Stimulated activated CD8-positive, alpha-beta memory T cell treated with anti-CD3 and anti-CD28 coated beads, Interleukin-15, amount 100 ng/mL, for 4 hours (primary cell): ENCODE results near the gene TRNT1.

Experiments
- DNase-seq, 2 donors: peaks; one replicate each; pipeline ENCODE4 v3.0.0-alpha.2; 2020; ENCODE audit warnings: low read depth in 2 of 2

The TRNT1 gene

DNA sequence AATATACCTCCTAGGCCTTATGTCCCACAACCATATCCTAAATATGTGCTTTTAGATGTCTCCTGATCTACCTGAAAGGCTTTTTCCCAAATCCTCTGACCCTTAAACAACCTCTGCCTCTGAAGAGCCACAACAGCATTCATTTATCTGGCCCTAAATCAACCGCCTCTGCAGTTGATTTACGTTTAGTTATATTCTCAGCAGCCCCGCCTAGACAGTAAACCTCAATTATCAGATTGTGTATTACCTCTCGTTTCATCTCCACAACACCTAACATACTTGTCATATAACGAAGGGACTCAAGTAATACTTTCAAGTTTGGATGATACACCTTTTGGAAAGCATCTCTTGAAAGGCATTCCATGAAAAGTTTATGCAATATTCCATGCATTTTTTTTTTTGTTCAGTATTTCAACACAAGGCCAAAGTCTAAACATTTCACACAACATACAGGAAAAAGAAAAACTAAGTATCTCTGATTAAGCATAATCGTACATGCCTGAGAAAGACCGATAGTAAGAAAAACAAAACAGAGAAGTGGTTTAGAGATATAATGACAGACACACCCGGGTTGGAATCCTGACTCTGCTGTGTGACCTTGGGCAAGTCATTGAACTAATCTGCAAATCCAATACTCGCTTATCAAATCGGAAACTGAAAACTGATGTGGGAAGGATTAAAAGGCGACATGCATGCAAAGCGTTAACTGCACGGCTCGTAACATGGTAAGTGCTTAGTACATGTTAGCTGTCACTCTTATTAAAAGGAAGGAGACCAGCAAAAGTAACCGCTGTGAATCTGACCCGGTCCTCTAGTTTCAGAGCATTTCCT lies 52.0 kb downstream of the TRNT1 start:
- no peak for DNase-seq

DNA sequence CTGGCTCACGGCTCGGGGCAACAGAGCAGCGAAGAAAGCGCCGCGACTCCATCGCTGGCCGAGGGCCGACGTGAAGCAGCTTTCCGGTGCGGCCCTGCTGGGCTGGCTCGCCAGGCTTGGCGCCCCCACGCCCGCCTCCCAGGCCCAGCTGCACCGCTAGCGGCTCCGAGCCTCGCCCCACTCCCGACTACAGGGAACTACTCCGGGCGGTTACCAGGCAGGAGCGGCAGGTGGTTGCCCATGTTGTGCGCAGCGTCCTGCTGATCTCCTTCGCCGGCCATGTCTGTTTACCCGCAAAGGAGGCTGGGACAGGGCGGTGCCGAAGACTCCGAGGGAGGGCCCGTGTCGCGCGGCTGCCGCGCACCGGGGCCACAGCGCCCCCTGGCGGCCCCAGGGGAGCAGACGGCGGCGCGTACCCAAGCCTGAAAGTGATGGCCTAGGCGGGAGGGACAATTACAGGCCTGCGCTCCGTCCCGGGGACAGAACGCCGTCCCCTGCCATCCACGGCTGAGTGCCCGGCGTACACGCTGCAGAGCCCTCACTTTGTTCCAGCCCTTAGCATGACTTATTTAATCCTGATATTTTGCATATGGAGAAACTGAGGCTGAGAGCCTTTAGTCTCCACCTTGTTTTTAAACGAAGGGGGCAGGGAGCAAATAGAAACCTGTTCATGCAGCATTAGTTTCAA lies 52.8 kb downstream of the TRNT1 start, which contains the start of gene CRBN:
Gene CRBN, minus strand, starts transcription at position 285 of the 688 bp plus-strand sequence. Its CDS starts 4 bp downstream, at position 281.
- peak; percentile 72 to 76 for DNase-seq

DNA sequence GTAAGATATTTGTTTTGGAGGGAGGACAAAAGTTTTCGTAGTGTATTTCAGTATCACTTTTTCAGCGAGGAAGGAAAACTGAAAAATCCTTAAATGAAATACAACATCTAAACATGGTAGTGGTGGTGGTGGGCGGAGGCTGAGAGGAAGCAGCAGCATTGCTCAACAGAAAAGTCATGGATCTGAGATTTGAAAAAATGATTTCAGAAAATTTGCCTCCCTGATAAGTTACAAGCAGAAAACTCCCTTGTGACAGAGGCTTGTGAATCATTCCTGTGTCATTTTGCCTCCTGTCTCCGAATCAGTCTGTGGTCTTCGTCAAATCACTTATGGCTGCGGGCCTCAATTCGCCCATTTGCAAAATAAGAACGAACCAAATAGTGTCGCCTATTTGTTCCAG lies 53.7 kb downstream of the TRNT1 start:
- DNase-seq = no peak

DNA sequence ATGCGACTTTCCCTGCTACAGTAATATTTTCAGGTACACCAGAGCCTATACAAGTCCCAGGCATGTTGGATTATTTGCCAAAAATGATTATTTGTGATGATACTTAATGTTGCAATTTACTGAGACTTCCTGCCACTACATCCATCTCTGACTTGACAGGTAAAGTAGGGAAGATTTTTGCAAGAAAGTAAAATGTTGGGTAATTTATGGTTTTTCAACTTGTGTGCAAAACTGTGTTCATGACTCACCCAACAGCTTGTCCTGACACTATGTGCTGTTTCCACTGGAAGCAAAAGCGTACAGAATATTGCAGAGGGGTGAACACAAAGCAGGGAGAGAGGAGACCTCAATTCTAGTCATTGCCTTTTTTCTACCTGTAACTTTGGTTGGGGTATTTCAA lies 58.1 kb downstream of the TRNT1 start:
- no peak for DNase-seq

DNA sequence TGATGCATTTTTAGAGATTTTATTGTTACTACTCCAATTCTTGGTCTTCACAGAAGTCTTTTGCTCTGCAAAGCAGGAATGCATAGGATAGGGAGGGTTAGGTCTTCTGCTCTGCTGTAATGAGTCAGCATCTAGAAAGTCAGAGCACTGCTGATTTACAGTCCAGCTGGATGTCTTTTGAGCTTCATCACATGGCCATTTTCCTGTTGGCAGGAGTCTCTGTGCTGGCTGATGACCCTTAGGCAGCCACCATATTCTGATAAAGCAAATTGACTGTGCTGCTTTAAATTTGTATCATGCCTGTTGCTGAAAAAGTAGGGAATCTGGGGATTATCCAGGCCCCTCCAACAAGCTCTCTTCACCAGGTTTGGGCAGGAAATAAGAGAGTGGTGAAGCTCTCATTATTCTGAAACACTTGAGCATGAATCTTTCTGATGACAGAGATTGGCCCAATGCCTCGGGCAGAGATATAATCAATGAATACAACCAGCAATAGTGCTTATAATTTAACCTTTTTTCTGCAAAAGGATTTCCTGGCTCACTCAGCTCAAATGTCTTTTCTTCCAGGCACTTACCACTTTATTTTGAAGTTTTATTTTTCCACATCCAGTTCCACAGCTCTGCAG lies 62.5 kb downstream of the TRNT1 start:
- no peak for DNase-seq

DNA sequence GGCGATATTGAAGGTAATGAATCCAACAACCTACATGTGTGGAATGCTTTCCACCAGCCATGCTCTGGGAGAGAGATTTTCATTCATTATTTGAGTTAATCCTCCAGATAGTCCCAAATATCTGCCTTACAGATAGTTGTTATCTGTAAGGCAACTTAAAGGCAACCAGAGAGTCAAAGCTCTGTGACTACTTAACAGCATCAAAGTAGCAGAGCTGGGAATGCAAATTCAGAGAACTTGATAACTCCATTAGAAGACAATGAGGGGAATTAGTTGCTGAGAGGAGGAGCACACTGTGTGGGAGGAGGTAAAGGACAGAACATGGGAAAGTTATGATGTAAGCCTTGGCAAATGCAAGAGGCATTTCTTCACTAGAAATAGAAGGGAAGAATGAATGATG lies 63.2 kb downstream of the TRNT1 start:
- no peak for DNase-seq

DNA sequence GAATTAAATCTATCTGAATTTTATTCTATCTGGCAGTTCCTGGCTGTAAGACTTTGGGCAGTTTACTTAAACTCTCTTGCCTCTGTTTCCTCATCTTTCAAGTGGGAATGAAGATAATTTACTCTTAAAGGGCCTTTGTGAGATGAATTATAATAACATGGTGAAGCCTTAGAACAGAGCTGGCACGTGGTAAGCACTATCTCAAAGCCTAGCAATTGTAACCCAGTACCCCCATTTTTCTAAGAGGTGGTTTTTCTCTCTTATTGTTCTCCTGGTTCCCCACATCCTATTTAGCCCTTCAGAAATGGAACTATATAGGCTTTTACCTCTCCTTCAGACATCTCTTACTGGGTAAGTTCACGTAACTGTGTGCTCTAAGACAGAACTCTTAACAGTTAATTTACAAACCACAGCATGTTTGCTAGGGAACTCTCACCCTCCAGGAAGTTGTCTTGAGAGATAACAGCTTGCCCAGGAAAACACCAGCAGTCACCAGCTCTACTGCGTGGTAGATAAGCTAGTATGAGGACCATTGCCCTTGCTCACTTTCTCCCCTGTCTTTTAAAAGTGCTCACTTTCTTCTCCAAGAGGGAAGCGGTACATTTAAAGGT lies 65.0 kb downstream of the TRNT1 start:
- no peak for DNase-seq

DNA sequence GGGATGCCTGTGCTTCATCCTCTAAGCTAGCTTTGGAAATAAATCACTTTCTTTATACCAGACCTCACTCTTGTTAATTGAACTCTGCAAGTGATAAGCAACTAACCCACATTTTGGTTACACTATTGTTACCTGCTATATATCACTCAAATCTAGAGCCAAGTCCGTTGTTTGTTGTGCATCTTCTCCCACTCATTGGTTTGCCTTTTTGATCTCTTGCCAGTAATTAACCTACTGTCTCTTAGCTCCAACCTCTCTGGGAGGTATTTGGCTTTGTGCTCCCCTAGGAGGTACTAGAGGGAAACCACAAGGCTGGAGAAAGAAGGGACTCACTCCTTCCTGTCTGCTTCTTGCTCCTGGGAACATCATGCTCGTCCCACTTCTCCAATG lies 65.5 kb downstream of the TRNT1 start:
- no peak for DNase-seq

DNA sequence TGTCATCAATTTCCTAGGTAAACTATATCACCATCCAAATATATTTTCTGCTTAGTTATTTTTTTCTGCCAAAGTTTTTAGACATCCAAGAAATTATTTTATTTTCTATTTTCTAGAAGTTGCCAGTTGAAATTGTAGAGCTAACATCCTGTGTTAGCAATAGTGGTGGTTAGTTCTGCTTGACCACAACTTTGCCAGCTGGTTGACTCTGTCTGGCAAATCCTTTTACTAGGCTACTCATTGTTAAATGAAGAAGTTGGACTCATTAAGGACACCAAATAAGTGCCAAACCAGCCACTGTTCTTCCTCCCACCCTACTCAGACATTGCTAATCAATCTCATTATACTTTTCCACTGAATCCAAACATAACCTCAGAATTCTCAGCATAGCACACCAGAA lies 68.1 kb downstream of the TRNT1 start:
- DNase-seq = no peak

DNA sequence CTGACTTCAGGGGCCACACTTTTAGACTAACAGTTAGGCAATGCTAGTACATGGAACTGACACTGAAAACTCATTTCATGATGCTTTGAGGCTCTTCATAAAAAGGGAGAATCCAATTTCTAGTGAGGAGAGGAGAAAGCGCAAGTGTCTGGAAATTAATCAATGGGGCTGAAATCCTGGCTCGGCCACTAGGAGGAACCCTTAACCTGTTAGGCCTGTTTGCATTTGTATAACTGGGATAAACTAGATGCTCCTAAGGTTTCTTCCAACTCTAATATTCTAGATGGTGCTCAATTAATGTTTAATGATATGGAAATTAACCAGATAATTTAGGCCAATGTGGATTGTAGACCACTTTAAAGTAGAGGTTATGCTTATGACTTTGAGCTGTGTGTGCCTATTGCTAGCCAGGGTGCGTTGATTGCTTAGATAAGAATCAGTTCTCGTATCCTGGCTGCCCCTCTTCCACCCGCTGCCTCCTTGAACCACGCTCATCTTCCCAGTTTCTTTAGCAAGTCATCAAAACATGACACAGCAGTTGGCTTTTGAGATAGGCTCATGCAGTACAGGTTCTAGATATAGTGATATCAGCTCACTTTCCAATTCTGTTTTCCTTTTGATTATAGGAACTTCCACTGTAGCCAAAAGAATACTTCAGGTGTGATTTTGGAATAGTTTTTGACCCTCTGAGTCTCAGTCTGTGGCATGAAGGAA lies 69.6 kb downstream of the TRNT1 start:
- DNase-seq = no peak
